ENCODE results near the gene ADGRL3.

ADGRL3 gene

DNA sequence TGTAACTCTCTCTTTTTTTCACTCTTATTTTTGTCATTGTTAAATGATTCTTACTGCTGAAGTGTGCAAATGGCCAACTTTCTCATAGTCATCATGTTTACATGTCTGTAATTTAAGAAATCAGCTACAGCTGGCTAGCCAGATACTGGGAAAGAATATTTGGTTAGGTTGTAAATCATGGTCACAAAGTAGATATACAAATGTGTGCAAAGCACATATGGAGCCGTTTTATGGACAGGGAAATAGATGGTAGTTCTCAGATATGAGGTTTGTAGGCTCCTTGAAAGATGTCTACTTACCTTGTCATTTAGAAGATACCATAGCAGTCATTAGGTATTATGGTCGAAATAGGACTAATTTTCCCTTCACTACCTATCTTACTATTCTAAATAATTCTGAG lies 430.4 kb downstream of the ADGRL3 start:
- TF ChIP-seq, protein P1, sequence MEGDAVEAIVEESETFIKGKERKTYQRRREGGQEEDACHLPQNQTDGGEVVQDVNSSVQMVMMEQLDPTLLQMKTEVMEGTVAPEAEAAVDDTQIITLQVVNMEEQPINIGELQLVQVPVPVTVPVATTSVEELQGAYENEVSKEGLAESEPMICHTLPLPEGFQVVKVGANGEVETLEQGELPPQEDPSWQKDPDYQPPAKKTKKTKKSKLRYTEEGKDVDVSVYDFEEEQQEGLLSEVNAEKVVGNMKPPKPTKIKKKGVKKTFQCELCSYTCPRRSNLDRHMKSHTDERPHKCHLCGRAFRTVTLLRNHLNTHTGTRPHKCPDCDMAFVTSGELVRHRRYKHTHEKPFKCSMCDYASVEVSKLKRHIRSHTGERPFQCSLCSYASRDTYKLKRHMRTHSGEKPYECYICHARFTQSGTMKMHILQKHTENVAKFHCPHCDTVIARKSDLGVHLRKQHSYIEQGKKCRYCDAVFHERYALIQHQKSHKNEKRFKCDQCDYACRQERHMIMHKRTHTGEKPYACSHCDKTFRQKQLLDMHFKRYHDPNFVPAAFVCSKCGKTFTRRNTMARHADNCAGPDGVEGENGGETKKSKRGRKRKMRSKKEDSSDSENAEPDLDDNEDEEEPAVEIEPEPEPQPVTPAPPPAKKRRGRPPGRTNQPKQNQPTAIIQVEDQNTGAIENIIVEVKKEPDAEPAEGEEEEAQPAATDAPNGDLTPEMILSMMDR (IDR thresholded peaks at IDR 0.05): no peak

DNA sequence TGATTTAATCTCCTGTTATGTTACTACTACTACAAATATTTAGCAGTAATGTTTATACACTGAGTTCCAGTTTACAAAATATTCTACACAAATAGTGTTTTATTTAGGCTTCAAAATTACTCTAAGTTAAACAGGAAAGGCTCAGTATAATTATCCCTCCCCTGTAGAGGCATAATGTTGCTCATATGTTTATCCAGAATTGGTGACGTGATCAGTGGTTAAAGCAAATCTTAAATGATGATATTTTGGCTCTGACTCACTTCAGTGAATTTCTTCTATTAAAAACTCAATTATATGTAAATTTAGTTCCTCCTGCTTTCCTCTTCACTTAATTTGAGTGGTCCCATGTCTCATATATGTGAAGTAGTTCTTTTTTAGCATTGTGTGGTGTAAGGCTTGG lies 438.5 kb downstream of the ADGRL3 start:
- TF ChIP-seq, protein P1 (IDR thresholded peaks at IDR 0.05): no peak

GRCh38 chr4:61648264-61648663 lies 448.1 kb downstream of the ADGRL3 start:
- TF ChIP-seq, protein P1 (IDR thresholded peaks at IDR 0.05): no peak

GRCh38 chr4:61657016-61657415 lies 456.9 kb downstream of the ADGRL3 start:
- TF ChIP-seq, protein P1 (IDR thresholded peaks at IDR 0.05): no peak

DNA sequence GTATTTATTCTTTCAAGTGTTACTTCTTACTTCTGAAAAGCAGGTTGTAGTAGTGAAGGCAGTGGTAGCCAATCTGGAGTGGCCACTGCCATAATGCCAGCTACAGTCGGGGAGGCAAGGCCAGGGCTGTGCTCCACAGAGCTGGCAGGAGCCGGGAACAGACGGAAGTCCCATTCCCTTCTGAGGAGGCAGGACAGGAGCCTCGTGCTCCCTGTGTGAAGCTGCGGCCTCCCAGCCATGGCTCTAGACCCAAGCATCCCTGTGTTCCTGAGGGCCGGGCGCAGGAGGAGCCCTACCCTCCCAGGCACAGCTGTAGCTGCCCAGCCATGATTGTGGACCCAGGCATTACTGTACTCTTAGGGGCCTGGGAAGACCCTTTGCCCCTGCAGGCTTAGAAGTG lies 461.8 kb downstream of the ADGRL3 start:
- TF ChIP-seq, protein P1 (IDR thresholded peaks at IDR 0.05): no peak

- TF ChIP-seq, protein P1 (IDR thresholded peaks at IDR 0.05): no peak
Observed at GRCh38 chr4:61662362-61662761, 462.2 kb downstream of the ADGRL3 start.

GRCh38 chr4:61663310-61663709 lies 463.2 kb downstream of the ADGRL3 start:
- TF ChIP-seq, protein P1 (IDR thresholded peaks at IDR 0.05): no peak

DNA sequence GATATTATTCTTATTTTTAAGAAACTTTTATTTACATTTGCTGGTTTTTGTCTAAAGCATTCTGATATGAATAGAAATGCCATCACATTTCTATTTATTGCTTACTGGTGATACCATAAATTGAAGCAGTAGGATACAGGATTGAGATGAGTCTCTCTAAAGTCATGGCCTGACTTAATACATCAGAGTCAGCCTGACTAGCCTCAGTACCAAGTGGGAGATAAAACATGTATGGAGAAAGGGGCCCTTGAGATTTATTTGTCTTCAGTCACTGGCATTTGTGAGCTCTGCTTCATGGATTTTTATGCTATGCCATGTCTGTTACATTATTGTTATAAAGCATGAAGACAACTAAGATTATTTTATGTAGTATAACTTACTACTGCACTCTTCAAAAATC lies 465.5 kb downstream of the ADGRL3 start:
- TF ChIP-seq, protein P1 (IDR thresholded peaks at IDR 0.05): no peak

All from LNCAP (cell line).